GM12878 (cell line): ENCODE measurements around the gene MDM4.

ENCODE experiments used
- BRCA1 ChIP-seq: IDR thresholded peaks from 2 replicates; pipeline ENCODE4 v1.6.1; 2011; ENCODE audit warnings: low read depth, low read length, improper control_type of control experiment
- CTCF ChIP-seq, 3 experiments: IDR thresholded peaks in 2 of 3; conservative IDR thresholded peaks in 1 of 3; 2 replicates each; pipeline ENCODE4 v1.5.1; 2011; ENCODE audit warnings: low read depth in 3 of 3, low read length in 3 of 3, mild to moderate bottlenecking in 3 of 3, control low read depth in 2 of 3, moderate library complexity in 2 of 3, inconsistent platforms in 1 of 3, mixed read lengths in 1 of 3; ENCODE audit not compliant: control insufficient read depth in 2 of 3, insufficient read depth in 1 of 3; ENCODE audit errors: extremely low read depth in 1 of 3
- KDM1A ChIP-seq: fragments of 200-600 bp; sonication (generic); IDR thresholded peaks from 2 replicates; pipeline ENCODE4 v1.6.1; 2016; ENCODE audit warnings: borderline replicate concordance
- POLR2A ChIP-seq: IDR thresholded peaks from 2 replicates; pipeline ENCODE4 v1.6.1; 2011; ENCODE audit warnings: low read depth, mild to moderate bottlenecking, low read length
- ZNF207 ChIP-seq: fragments of 450-650 bp; IDR thresholded peaks from 2 replicates; pipeline ENCODE4 v1.6.1; 2014; ENCODE audit warnings: antibody characterized with exemption, mild to moderate bottlenecking, borderline replicate concordance

DNA sequence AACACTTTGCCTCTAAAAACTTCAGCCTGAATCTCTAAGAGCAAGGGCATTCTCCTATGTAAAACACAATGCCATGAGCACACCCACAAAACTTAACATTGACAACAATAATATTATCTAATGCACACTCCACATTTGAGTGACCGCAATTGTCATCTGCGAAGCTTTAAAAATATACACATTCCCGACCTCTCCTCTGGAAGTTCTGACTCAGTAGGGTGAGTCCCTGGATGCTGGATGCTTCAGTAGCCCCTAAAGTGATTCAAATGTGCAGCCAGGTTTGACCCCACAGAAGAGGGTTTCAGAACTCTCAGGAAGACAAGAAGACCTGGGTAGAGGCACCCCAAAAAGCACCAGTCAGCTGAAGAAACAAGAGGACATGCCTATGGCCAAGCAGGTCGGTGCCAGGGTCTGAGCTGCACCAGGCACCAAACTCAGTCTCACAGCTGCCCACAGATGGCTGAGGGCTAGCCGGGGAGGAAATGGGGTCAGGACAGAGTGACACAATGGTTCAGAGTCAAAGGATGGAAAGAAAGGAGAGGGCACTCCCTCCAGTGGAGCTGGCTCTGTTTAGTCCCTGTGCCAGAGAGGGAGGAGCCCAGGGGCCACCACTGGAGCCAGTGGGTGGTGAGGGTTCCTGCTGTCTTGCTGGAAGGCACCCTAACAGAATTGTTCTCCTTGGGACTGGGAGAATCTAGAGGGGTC is 39.0 kb upstream of the MDM4 start:
- TF ChIP-seq BRCA1, result no peak
- no peak for TF ChIP-seq ZNF207
- TF ChIP-seq POLR2A, result no peak
- TF ChIP-seq KDM1A, result no peak
- TF ChIP-seq CTCF (IDR thresholded peaks at IDR 0.05 in 2 of 3, conservative IDR thresholded peaks at IDR 0.05 in 1 of 3; ENCODE audit: control insufficient read depth in 2 of 3, extremely low read depth in 1 of 3, insufficient read depth in 1 of 3, low read depth in 3 of 3, low read length in 3 of 3), result no peak
